ENCODE results near the gene ZKSCAN2. TPM values are rescaled to one million over a fixed set of nuclear protein-coding genes. Genes with fewer than 3 reads are reported as not detected.

Gene ZKSCAN2
- total RNA-seq = 7.0 and 7.8 TPM in 2 replicates

DNA sequence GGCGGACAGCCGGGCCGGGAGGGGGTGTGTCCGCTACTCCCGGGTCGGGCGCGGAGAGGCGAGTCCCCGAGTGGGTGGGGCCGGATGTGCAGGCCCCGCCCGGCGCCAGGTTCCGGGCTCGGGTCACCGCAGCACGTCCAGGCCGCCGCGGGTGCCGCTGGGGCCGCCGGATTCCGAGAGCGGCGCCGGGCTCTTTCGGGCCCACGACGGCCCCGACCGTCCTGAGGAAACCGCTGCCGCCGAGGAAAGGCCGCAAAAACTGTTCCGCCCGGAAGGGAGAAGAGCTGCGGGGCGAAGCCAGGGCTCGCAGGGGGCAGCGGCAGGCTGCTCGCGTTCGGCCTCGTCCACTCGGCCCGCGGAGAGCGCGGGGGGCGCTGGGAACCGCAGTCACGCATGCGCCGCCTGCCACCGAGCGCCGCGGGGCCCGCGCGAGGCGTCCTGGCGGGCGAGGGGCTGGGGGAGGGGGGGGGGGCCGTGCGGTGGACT, at the start of gene ZKSCAN2:
Gene ZKSCAN2 (minus strand): TSS at position 376 of the 486 bp plus-strand sequence. CDS start 718 bp downstream, outside the sequence.

Other genes with a start within 250 kb of the ZKSCAN2 start
- 111 and 112 TPM in 2 replicates for gene ARHGAP17, start 242.5 kb downstream of the ZKSCAN2 start, total RNA-seq
- gene LCMT1, start 146.1 kb downstream of the ZKSCAN2 start, total RNA-seq = 21.7 and 25.1 TPM in 2 replicates
- gene AQP8, start 40.9 kb downstream of the ZKSCAN2 start, total RNA-seq = not detected in 2 replicates

All from thoracic aorta endothelial cell (primary cell).